ENCODE results near the gene PTCH1. TPM values are rescaled to one million over a fixed set of nuclear protein-coding genes. Genes with fewer than 3 reads are reported as not detected.

The PTCH1 gene
- polyA plus RNA-seq, 1 of the 3 experiments (the other 2 are of a cell fraction), result 3.3 TPM

DNA sequence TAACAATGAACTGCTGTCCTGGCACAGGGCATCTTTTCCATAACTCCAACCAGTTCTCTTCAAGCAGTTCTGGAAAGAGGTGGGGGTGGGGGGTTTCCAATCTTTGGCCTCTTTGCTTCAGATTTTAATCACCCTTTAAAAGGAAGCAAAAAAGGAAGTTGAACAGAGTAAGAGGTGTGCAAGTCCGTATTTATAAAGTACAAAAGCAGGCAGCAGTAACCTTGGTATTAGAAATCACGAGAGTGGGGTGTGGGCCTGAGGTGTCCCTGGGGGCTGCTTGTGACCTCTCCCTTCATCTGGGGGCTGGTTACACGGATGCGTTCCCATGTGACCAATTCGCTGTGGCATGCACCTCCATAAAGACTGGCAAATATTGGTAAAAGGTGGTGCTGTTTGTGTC lies 70.5 kb downstream of the PTCH1 start:
- Histone ChIP-seq H2AFZ (ENCODE audit: low read depth) (no peak overlapping the region), H3K4me3 (ENCODE audit: low read depth in 2 of 2, low read length in 1 of 2) (no peak overlapping the region), H3K36me3 (replicated peaks in 1 of 2; ENCODE audit: control insufficient read depth in 1 of 2, insufficient read depth in 2 of 2, low read length in 1 of 2) (peaks cover 0 to 43% of the 10 kb centered on the region in 2 experiments), H3K9me3 (no peaks in the 10 kb centered on the region), H4K20me1 (ENCODE audit: insufficient read depth) (no peaks in the 10 kb centered on the region), H3K27ac (ENCODE audit: low read depth in 2 of 2, low read length in 1 of 2) (no peak overlapping the region), H3K27me3 (ENCODE audit: insufficient read depth) (no peaks in the 10 kb centered on the region), H3F3A (replicated peaks; ENCODE audit: insufficient read depth) (no peaks in the 10 kb centered on the region), H3K79me2 (ENCODE audit: insufficient read depth) (no peaks in the 10 kb centered on the region), H3K9me2 (no peaks in the 10 kb centered on the region), H3K4me1 (ENCODE audit: control insufficient read depth in 1 of 2, insufficient read depth in 2 of 2, low read depth in 1 of 2, low read length in 1 of 2) (peaks cover 0 to 9% of the 10 kb centered on the region in 2 experiments; a peak in 1 of 4 replicates), H3K4me2 (no peak overlapping the region), H3K9ac (no peak overlapping the region)
- CTCF ChIA-PET, result no interaction called here
- POLR2A ChIA-PET, result no interaction called here
- no peak for DNase-seq
- TF ChIP-seq FOXM1 (IDR thresholded peaks at IDR 0.05; ENCODE audit: low read depth) (no peak), CHD2 (IDR thresholded peaks at IDR 0.05; ENCODE audit: low read length, partially characterized antibody) (no peak), GATA2 (CRISPR knock-in tag; IDR thresholded peaks at IDR 0.05) (no peak), RAD21 (IDR thresholded peaks at IDR 0.05; ENCODE audit: low read length) (no peak), EP300 (IDR thresholded peaks at IDR 0.05; ENCODE audit: borderline replicate concordance in 1 of 2, low read depth in 1 of 2, low read length in 1 of 2) (no peak), YY1 (IDR thresholded peaks at IDR 0.05; ENCODE audit: low read depth) (no peak), RFX5 (IDR thresholded peaks at IDR 0.05; ENCODE audit: low read length) (no peak), MXI1 (IDR thresholded peaks at IDR 0.05; ENCODE audit: low read depth, low read length) (no peak), EZH2phosphoT487 (IDR thresholded peaks at IDR 0.05; ENCODE audit: borderline replicate concordance, low read depth) (no peak), JUND (IDR thresholded peaks at IDR 0.05) (no peak), SMC3 (IDR thresholded peaks at IDR 0.05; ENCODE audit: low read depth, low read length) (no peak), FOXJ3 (CRISPR knock-in tag; IDR thresholded peaks at IDR 0.05) (no peak)
- TF ChIP-seq, protein P1, sequence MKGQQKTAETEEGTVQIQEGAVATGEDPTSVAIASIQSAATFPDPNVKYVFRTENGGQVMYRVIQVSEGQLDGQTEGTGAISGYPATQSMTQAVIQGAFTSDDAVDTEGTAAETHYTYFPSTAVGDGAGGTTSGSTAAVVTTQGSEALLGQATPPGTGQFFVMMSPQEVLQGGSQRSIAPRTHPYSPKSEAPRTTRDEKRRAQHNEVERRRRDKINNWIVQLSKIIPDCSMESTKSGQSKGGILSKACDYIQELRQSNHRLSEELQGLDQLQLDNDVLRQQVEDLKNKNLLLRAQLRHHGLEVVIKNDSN (IDR thresholded peaks at IDR 0.05; ENCODE audit: borderline replicate concordance, low read depth), result no peak
- TF ChIP-seq, protein P2, sequence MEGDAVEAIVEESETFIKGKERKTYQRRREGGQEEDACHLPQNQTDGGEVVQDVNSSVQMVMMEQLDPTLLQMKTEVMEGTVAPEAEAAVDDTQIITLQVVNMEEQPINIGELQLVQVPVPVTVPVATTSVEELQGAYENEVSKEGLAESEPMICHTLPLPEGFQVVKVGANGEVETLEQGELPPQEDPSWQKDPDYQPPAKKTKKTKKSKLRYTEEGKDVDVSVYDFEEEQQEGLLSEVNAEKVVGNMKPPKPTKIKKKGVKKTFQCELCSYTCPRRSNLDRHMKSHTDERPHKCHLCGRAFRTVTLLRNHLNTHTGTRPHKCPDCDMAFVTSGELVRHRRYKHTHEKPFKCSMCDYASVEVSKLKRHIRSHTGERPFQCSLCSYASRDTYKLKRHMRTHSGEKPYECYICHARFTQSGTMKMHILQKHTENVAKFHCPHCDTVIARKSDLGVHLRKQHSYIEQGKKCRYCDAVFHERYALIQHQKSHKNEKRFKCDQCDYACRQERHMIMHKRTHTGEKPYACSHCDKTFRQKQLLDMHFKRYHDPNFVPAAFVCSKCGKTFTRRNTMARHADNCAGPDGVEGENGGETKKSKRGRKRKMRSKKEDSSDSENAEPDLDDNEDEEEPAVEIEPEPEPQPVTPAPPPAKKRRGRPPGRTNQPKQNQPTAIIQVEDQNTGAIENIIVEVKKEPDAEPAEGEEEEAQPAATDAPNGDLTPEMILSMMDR (IDR thresholded peaks at IDR 0.05), result no peak
- TF ChIP-seq, protein P3, sequence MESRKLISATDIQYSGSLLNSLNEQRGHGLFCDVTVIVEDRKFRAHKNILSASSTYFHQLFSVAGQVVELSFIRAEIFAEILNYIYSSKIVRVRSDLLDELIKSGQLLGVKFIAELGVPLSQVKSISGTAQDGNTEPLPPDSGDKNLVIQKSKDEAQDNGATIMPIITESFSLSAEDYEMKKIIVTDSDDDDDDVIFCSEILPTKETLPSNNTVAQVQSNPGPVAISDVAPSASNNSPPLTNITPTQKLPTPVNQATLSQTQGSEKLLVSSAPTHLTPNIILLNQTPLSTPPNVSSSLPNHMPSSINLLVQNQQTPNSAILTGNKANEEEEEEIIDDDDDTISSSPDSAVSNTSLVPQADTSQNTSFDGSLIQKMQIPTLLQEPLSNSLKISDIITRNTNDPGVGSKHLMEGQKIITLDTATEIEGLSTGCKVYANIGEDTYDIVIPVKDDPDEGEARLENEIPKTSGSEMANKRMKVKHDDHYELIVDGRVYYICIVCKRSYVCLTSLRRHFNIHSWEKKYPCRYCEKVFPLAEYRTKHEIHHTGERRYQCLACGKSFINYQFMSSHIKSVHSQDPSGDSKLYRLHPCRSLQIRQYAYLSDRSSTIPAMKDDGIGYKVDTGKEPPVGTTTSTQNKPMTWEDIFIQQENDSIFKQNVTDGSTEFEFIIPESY (IDR thresholded peaks at IDR 0.05; ENCODE audit: borderline replicate concordance, low read depth), result no peak
- 89% methylated on average over 5 of the region's 5 CpGs for WGBS (ENCODE audit: low lambda C conversion rate)
